GM12874 (cell line): ENCODE results near the gene MAP2K3.

Experiments
- TF ChIP-seq, protein P1 (sequence below): IDR thresholded peaks from 2 replicates; pipeline ENCODE4 v1.5.1; 2011; ENCODE audit warnings: low read depth, mild to moderate bottlenecking, control low read depth, low read length, moderate library complexity; ENCODE audit not compliant: insufficient read depth

The MAP2K3 gene

GRCh38 chr17:21353326-21354010, 69.0 kb downstream of the MAP2K3 start:
- TF ChIP-seq, protein P1, sequence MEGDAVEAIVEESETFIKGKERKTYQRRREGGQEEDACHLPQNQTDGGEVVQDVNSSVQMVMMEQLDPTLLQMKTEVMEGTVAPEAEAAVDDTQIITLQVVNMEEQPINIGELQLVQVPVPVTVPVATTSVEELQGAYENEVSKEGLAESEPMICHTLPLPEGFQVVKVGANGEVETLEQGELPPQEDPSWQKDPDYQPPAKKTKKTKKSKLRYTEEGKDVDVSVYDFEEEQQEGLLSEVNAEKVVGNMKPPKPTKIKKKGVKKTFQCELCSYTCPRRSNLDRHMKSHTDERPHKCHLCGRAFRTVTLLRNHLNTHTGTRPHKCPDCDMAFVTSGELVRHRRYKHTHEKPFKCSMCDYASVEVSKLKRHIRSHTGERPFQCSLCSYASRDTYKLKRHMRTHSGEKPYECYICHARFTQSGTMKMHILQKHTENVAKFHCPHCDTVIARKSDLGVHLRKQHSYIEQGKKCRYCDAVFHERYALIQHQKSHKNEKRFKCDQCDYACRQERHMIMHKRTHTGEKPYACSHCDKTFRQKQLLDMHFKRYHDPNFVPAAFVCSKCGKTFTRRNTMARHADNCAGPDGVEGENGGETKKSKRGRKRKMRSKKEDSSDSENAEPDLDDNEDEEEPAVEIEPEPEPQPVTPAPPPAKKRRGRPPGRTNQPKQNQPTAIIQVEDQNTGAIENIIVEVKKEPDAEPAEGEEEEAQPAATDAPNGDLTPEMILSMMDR, result no peak

DNA sequence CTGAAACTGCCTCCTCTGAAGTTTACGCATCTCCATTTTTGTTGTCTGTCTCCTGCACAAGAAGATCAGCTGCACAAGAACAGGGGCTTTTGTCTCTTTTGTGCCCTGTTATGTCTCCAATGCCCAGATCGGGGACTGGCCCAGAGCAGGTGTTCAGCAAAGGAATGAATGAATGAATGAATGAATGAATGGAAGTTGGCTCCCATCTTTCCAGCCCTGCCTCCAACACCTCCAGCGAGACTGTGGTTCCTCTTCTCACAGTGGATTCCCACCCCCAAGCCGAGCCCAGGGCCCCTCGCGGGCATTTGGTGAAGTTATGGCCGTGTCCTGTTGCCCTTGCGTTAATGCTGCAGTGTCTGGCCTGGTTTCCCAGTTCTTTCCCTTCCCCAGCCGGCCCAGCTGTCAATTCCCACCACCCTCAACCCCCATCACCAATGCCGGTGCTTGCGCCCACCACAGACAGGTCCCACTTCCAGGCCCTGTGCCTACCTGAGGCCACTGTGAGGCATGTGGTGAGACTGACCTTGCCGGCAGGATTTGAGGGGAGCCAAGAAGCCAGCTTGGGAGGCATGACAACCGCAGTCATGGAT, 70.4 kb downstream of the MAP2K3 start:
- TF ChIP-seq, protein P1, result no peak

- TF ChIP-seq, protein P1, result no peak
Observed at GRCh38 chr17:21355586-21355985, 71.1 kb downstream of the MAP2K3 start.

DNA sequence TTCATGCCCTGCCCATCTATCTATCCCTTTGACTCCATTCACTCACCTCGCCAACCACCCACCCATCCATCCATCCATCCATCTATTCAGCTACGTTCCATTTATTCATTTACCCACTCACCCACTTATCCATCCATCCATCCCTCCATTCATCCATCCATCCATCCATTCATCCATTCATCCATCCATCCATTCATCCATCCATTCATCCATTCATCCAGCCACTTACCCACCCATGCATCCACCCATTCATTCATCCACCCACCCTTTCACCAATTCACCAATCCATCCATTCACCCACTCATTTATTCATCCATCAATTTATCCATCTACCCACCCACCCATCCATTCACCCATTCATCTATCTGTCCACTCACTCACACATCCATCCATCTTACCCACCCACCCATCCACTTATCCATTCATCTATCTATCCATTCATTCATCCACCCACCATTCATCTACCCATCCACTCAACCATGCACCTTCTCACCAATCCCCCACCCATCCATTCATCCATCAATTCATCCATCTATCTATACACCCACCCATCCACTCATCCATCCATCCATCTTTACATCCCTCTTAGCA, 72.1 kb downstream of the MAP2K3 start:
- TF ChIP-seq, protein P1, result no peak

GRCh38 chr17:21357281-21357680, 72.8 kb downstream of the MAP2K3 start:
- TF ChIP-seq, protein P1, result no peak

GRCh38 chr17:21357696-21358656, 73.5 kb downstream of the MAP2K3 start:
- TF ChIP-seq, protein P1, result no peak
